Left renal cortex interstitium (tissue), 4 donors: ENCODE results near the gene VPS37B. TPM values are rescaled to one million over a fixed set of nuclear protein-coding genes. Genes with fewer than 3 reads are reported as not detected.

ENCODE experiments used
- DNase-seq, 4 donors: peaks; one replicate each; pipeline ENCODE4 v3.0.0-alpha.2; 2013; ENCODE audit warnings: low read depth in 4 of 4, low spot score in 2 of 4, missing footprints in 1 of 4
- polyA plus RNA-seq, 4 donors: library from polyadenylated mRNA; unstranded; fragments of 120-200 nt; gene quantifications; one replicate each; pipeline ENCODE4 v1.2.1, GENCODE V29; 2013; ENCODE audit not compliant: insufficient read length in 4 of 4

Gene VPS37B
- polyA plus RNA-seq, 4 donors: 22.4 to 27.7 (median 26.4) TPM

DNA sequence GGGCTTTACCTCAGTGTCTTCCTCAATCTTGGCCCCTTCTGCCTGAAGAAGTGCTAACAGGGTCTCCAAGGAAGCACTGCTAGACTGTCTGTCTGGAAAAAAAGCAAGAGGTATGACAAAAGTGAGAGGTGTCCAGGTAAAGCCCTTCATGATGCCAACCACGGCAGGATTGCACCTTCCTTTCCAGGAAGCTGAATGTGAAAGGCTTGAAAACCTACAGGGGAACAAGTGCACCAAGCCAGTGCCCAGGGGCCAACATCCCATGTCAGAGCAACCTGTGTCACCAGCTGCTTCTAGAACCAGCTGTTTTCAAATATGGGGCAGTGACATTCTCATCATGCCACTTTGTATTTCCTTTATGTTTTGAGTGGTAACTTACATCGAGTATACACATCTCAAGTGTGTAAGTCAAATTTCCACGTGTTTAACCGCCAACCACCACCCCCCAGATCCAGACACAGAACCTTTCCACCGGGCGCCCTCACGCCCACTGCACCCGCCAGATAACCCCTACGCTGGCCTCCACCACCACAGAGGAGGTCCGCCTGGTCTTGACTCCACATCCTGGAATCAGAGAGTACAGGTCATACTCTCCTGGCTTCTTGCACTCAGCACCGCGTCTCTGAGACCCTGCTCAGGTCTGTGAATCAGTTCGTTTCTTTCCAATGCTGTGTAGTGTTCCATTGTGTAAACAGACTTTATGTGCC is 27.3 kb downstream of the VPS37B start:
- DNase-seq: no peak

DNA sequence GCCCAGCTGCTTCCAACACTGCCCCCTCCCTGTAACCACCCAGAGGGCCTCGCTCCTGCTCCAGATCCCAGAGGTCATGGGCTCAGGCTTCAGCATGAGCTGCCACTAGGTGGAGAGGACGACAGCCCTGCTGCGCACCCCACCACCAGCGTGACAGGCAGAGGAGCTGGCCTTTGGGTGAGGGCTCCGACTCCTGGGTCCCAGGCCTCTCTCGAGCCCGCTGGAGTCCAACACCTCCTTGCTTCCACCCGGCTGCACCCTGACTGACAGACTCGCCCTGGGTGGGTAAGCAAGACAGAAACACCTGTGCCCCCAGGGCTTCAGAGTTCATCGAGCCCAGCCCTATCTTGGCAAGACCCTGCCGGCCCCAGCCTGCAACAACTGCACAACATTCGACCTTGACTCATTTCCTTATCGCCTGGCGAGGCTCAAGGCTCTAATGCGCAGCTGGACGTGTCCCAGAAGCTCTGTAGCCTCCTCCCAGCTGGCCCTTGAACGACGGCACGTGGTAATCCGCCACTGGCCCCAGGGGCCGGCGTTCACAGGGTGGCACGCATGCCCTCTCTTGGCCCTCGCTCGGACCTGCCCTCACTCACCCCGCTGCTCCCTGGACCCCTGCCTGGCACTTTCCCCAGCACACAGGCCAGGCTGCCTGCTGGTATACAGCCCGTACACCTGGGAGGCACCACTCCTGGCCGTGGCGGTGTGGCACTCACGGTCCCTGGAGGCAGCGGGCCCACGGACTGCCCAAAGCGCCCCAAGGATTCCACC is 28.0 kb downstream of the VPS37B start:
- no peak for DNase-seq

DNA sequence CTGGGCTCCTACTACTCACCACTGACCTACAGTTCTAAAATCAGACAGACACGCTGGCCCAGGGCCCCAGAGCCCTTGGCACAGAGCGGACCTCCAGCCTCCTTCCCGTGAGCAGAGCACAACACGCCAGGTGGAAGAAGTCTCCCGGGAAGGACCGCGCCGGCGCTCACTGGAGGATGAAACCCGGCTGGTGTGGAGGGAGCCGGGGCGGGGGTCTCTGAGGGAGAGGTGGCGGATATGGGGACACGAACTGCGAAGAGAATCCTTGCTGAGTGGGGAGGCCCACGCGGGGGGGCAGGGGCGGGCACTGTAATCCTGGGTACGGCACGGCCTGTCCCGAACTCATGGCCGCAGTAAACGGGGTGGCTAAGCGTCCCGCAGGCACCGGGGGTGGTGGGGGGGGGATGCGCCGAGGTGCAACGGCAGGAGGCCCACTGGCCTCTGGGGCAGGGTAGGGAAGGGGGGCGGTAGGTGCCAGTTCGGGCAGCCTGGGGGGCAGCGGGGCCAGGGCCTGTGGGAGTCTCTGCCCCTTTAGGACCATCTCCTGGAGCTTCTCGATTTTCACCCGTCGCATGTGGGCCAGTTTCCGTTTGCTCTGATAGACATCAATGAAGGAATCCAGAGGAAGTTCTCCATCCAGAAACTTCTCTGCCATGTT is 28.8 kb downstream of the VPS37B start:
- DNase-seq: no peak

DNA sequence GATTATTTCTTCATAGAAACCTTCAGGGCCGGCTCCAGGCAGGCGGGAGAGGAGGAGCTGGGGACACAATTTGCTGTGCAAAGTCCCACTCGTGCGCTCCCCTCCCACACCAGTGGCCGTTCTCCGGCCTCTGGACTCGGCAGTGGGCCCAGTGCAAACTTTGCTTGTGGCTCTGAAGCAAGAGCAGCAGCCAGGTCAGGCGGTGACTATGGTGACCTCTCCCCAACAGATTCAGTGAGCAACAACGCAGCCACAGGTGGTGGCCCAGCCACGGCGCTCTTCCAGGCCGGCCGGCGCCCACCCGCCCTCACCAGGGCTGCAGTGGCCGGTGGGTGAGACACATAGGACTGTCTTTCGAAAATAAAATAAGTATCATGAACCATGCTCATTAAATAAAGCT is 29.5 kb downstream of the VPS37B start:
- DNase-seq: no peak

DNA sequence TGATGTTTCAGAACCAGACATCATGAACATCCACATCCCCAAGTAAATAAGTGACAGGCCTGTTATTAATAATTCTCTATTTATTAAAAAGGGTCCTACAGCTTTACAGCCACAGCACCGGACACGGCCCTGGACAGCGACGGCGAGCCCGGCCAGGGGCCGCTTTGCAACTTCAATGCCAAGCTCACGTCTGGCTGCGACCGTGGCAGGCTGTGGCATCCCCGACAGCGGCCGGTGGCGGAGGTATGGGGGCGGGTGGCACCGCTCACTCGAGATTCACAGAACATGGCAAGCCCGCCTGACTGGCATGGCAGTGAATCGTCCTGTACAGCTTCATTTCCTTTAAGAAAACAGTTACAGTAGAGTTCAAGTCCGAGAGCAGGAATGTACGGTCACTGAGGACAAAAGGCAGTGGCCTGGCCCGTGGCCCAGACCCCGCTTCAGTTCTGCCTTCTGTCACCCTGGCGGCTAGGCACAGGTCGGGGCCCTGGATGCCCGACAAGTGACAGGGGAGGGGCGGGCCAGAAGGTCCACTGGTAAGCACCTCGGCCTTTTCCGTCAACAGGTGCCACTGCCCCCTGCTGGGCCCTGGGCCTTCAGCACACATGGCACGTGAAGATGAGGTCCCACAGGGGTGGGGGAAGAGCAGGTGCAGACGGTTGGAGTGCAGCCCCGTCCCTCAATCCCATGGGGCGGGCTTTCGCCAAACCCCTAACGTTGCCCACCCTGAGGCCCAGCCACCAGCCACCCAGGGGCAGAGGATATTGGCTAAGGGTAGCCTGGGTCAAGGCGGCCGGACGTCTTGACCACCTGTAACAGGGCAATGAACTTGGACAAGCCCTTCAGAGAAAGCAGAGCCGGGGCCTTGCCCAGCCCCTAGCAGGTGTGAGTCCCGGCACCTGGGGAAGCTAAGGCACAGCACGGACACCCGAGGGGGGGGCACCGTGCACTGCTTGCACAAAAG is 30.4 kb downstream of the VPS37B start:
- DNase-seq: no peak

DNA sequence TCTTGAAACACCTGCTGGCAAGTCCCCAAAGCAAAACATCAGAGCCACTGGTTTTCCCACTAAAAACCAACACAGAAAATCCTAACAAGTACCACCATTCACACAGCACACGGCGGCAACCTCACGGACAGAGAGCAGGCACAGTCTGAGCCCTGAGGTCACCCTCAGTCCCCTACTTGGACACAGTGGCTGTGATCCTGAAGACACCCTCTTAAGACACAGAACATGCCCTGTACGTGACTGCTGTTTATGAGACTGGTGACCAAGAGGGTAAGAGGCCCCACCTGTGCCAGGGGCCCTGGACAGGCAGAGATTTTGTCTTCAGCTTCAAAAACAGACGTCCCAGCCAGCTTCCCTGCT is 31.1 kb downstream of the VPS37B start:
- DNase-seq: no peak

DNA sequence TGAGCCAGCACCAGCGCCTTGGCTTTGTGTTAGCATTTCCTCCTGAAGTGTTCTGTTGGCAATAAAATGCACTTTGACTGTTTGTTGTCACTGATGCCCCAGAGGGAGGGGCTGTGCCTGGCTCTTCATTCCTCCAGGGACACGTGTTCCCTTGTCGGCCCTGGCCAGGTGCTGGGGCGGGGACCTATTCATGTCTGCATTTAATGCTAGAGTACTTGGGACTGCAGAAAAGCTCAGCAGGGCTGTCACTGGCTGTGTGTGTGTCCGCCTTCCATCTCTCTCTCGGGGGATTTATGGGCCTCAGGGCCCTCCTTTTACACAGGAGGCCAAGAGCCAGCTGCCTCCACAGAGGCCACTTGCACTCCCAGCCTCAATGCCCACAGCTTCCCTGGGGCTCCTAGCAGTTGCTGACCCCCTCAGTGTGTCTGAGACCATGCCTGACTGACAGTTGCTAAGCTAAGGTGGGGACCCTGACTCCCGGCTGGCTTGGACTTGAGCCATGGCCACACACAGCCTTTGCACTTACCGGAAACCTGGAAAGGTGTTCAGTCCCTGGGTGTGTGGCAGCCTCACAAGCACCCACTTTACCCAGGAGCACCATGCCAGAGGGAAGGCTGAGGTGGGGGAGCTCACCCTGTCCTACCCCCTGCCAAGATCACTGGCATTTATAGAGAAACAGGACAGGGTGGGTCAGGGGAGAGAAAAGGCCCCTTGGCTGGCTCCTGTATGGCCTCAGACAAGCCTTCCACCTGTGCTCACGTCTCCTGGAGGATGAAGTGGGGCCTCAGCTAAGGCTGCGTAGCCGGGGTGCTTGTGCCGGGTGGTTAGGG is 32.8 kb downstream of the VPS37B start:
- no peak for DNase-seq

DNA sequence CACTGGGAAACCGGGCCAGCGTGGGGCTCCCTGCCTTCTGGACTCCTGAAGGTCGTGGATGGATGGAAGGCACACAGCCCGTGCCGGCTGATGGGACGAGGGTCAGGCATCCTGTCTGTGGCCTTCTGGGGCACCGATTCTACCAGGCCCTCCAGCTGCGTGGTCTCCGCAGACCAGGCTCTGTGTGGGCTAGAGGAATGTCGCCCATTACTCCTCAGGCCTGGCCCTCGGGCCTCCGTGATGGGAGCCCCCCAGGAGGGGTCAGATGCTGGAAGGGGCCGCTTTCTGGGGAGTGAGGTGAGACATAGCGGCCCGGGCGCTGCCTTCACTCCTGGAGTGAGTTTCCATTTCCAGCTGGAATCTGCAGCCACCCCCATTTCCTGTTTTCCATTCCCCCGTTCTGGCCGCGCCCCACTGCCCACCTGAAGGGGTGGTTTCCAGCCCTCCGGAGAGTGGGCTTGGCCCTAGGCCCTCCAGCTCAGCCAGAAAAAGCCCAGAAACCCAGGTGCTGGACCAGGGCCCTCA is 33.8 kb downstream of the VPS37B start:
- no peak for DNase-seq

DNA sequence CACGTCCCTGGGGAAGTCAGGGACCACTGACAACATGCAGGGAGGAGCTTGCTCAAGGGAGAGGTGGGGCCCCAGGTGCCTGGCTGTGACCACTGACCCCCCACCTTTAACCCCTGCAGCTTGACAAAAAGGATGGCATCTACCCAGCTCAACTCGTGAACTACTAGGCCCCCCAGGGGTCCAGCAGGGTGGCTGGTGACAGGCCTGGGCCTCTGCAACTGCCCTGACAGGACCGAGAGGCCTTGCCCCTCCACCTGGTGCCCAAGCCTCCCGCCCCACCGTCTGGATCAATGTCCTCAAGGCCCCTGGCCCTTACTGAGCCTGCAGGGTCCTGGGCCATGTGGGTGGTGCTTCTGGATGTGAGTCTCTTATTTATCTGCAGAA is 34.3 kb downstream of the VPS37B start:
- DNase-seq: no peak

DNA sequence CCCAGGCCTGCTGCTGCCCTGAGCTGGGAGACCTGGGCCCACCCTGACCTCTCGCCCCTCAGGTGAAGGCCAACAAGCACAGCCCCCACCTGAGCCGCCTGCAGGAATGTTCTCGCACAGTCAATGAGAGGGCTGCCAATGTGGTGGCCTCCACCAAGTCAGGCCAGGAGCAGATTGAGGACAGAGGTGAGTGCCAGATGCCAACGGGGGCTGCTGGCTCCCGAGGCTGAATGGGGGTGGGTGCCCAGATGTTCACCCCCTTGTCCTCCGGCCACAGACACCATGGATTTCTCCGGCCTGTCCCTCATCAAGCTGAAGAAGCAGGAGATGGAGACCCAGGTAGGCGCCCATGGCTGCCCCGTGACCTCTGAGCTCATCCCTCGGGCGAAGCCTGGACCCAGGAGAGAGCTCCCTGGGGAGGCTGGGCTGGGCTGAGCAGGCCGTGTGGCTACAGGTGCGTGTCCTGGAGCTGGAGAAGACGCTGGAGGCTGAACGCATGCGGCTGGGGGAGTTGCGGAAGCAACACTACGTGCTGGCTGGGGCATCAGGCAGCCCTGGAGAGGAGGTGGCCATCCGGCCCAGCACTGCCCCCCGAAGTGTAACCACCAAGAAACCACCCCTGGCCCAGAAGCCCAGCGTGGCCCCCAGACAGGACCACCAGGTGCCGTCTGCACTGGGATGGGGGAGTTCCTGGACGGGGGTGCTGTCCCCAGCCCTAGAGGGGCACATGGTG is 34.9 kb downstream of the VPS37B start:
- no peak for DNase-seq

DNA sequence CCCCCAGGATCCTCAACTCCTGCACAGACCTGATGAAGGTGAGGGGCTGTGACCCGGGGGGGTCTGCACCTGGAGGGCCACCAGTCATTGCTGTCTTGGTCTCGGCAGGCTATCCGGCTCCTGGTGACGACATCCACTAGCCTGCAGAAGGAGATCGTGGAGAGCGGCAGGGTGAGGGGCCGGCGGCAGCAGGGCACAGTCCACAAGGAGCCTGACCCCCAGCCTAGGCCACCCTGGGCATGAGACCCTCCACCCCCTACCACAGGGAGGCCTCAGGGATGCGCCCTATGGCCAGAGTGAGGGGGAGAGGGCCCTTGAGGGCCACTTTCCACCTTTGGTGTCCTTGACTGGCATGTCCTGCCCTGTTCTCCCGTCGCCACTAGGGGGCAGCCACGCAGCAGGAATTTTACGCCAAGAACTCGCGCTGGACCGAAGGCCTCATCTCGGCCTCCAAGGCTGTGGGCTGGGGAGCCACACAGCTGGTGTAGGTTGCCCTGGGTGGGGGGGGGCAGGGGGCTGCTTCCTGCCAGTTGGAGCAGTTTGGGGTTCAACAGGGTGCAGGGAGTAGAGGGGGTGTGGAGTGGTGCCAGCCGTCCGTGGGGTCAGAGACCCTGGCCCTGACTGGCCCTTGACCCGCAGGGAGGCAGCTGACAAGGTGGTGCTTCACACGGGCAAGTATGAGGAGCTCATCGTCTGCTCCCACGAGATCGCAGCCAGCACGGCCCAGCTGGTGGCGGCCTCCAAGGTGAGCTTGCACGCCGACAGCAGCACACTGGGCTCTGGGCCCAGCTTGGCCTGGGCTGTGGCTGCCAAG is 35.7 kb downstream of the VPS37B start:
- DNase-seq: no peak

DNA sequence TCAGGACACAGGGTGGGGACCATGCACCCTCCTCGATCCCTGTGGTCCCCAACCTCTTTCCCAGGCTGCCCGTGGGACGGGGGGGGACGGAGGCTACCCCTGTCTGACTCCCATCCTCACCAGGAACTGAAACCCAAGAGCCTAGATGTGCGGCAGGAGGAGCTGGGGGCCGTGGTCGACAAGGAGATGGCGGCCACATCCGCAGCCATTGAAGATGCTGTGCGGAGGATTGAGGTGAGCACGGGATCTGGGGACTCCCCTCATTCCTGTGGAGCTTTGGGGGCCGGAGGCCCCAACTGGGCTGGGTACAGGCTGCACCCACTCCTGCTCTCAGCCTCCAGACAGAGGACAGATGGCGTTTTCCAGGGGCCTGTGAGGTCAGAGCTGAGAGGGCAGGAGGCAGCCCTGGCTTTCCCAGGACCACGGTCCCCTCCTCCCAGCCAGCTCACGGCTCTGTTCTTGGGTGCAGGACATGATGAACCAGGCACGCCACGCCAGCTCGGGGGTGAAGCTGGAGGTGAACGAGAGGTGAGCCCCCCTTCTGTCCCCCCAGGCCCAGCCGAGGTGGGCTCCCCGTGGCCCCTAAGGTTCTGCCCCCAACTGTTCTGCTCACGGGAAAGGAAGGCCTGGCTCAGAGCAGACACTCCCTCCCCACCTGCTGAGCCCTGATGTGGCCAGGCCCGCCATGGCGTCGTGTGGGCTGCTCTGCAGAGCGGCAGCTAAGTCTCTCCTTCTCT is 36.5 kb downstream of the VPS37B start:
- no peak for DNase-seq

DNA sequence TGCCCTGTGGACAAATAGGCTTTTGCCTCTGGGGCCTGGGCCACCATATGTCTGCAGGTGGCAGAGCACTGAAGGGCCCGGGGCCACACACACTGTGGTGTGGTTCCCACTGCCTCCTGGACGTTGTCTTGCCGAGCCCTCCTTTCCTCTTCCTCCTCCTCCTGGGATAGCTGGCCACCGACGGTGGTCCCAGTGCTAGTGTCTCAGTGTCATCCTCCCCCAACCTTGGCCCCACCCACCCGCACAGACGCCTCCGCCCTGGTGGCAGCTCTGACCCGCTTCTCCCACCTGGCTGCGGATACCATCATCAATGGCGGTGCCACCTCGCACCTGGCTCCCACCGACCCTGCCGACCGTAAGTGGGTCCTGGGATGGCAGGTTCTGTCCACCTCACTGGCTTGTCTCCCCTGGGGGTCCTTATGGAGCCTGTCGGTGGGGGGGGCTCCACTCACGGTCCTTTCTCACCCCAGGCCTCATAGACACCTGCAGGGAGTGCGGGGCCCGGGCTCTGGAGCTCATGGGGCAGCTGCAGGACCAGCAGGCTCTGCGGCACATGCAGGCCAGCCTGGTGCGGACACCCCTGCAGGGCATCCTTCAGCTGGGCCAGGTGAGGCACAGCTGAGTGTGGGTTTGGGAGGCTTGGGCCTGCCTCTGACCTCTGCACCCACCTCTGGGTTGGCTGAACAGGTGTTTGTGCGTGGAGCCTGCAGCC is 37.2 kb downstream of the VPS37B start:
- DNase-seq: no peak

DNA sequence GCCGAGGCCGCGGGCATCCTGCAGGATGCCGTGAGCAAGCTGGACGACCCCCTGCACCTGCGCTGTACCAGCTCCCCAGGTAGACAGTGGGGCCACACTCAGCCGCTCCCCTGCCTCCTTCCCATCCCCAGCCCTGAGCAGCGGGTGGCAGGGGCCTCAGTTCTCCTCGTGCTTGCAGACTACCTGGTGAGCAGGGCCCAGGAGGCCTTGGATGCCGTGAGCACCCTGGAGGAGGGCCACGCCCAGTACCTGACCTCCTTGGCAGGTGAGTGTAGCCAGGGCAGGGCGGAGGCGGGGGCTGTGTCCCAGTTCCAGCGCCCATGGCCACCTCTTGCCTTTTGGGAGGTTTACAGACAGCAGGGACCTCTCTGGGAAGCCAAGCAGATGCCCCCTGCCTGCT is 37.8 kb downstream of the VPS37B start:
- no peak for DNase-seq

DNA sequence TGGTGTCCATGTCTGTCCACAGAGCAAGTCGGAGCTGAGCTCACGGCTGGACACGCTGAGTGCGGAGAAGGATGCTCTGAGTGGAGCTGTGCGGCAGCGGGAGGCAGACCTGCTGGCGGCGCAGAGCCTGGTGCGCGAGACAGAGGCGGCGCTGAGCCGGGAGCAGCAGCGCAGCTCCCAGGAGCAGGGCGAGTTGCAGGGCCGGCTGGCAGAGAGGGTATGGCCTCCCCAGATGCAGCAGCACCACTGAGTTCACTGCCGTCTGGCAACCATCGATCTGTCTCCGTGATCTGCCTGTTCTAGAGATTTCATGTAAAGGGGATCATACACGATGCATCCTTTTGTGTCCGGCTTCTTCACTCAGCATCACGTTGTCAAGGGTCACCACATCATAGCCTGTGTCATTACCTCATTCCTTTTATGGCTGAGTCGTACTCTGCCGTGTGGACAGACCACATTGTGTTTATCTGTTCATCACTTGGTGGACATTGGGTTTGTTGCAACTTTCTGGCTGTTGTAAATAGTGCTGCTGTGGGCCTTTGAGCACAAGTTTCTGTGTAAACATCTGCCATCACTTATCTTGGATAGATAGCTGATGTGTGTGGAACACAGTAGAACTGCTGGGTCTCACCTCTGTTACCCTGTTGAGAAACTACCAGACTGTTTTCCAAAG is 38.8 kb downstream of the VPS37B start:
- no peak for DNase-seq
